ENCODE measurements around the gene MAD1L1.

GRCh38 chr7:2116989-2117591, 115.7 kb downstream of the MAD1L1 start:
- no peak for TF ChIP-seq BHLHE40 (IDR thresholded peaks at IDR 0.05; ENCODE audit: low read depth, low read length)
- no peak for TF ChIP-seq POLR2A (IDR thresholded peaks at IDR 0.05; ENCODE audit: low read depth, low read length)
- no peak for TF ChIP-seq CTCF (conservative IDR thresholded peaks at IDR 0.05; ENCODE audit: low read depth, low read length)
- no peak for TF ChIP-seq MAFK (IDR thresholded peaks at IDR 0.05; ENCODE audit: low read depth, low read length)
- no peak for TF ChIP-seq MXI1 (IDR thresholded peaks at IDR 0.05; ENCODE audit: borderline replicate concordance, low read depth, low read length)
- TF ChIP-seq ELK1 (IDR thresholded peaks at IDR 0.05; ENCODE audit: borderline replicate concordance, low read depth, low read length) = no peak
- TF ChIP-seq RFX5 (IDR thresholded peaks at IDR 0.05; ENCODE audit: low read depth, low read length) = no peak
- no peak for TF ChIP-seq USF2 (IDR thresholded peaks at IDR 0.05; ENCODE audit: low read depth, low read length)
- TF ChIP-seq NFE2L2 (IDR thresholded peaks at IDR 0.05; ENCODE audit: low read depth, low read length) = no peak
- no peak for TF ChIP-seq MAZ (IDR thresholded peaks at IDR 0.05; ENCODE audit: borderline replicate concordance, low read depth, low read length)
- no peak for TF ChIP-seq RCOR1 (IDR thresholded peaks at IDR 0.05; ENCODE audit: insufficient replicate concordance, low read length)
- TF ChIP-seq RAD21 (IDR thresholded peaks at IDR 0.05; ENCODE audit: low read length) = no peak
